ENCODE measurements around the gene RING1. TPM values are rescaled to one million over a fixed set of nuclear protein-coding genes. Genes with fewer than 3 reads are reported as not detected.
A peak's percentile ranks its signal among the peaks of the same experiment; 100 is the strongest.

Gene RING1
- total RNA-seq: 61.2 and 61.7 TPM in 2 replicates
- long read RNA-seq, partial matches to known transcripts: 1 of 2 reads
- long read RNA-seq, other reads (novel, unspliced or antisense): 1 of 2 reads

- TF ChIP-seq, protein P1, sequence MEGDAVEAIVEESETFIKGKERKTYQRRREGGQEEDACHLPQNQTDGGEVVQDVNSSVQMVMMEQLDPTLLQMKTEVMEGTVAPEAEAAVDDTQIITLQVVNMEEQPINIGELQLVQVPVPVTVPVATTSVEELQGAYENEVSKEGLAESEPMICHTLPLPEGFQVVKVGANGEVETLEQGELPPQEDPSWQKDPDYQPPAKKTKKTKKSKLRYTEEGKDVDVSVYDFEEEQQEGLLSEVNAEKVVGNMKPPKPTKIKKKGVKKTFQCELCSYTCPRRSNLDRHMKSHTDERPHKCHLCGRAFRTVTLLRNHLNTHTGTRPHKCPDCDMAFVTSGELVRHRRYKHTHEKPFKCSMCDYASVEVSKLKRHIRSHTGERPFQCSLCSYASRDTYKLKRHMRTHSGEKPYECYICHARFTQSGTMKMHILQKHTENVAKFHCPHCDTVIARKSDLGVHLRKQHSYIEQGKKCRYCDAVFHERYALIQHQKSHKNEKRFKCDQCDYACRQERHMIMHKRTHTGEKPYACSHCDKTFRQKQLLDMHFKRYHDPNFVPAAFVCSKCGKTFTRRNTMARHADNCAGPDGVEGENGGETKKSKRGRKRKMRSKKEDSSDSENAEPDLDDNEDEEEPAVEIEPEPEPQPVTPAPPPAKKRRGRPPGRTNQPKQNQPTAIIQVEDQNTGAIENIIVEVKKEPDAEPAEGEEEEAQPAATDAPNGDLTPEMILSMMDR (conservative IDR thresholded peaks at IDR 0.05): no peak
- DNase-seq (ENCODE audit: low read depth, low spot score): peak; percentile 63
- H3K27ac Mint-ChIP-seq (ENCODE audit: unreplicated experiment): peak within 1 kb of the TSS; percentile 98
- peaks cover 10% of the 10 kb centered on the region for H3K27me3 Mint-ChIP-seq (ENCODE audit: low read depth)
- peaks cover 66% of the 10 kb centered on the region for H3K4me1 Mint-ChIP-seq
- peak within 1 kb of the TSS; percentile 99 for H3K4me3 Mint-ChIP-seq
- H3K9me3 Mint-ChIP-seq: no peaks in the 10 kb centered on the region
- H3K36me3 Mint-ChIP-seq (ENCODE audit: low read depth): peaks cover 14% of the 10 kb centered on the region
Observed at GRCh38 chr6:33208091-33208967, at the start of gene RING1. RING1 (plus strand) TSS chr6:33208500; CDS start chr6:33208823, 323 bp downstream.

DNA sequence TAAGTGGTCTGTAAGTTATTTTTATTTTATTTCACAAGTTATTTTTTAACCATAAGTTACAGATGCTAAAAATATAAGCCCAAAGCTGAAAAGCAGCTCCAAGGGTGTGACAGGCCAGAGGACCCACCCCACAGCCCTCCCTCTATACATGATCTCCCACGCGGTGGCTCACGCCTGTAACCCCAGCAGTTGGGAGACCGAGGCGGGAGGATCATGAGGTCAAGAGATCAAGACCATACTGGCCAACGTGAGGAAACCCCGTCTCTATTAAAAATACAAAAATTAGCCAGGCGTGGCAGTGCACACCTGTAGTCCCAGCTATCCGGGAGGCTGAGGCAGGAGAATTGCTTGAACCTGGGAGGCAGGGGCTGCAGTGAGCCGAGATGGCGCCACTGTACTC, 48.2 kb upstream of the RING1 start:
- no peak for DNase-seq (ENCODE audit: low read depth, low spot score)
- no peaks in the 10 kb centered on the region for H3K9me3 Mint-ChIP-seq
- TF ChIP-seq, protein P1 (conservative IDR thresholded peaks at IDR 0.05): no peak
- peaks cover 4% of the 10 kb centered on the region for H3K27me3 Mint-ChIP-seq (ENCODE audit: low read depth)
- no peak overlapping the region for H3K27ac Mint-ChIP-seq (ENCODE audit: unreplicated experiment)
- no peak overlapping the region for H3K4me3 Mint-ChIP-seq
- no peaks in the 10 kb centered on the region for H3K36me3 Mint-ChIP-seq (ENCODE audit: low read depth)
- peaks cover 13% of the 10 kb centered on the region for H3K4me1 Mint-ChIP-seq

DNA sequence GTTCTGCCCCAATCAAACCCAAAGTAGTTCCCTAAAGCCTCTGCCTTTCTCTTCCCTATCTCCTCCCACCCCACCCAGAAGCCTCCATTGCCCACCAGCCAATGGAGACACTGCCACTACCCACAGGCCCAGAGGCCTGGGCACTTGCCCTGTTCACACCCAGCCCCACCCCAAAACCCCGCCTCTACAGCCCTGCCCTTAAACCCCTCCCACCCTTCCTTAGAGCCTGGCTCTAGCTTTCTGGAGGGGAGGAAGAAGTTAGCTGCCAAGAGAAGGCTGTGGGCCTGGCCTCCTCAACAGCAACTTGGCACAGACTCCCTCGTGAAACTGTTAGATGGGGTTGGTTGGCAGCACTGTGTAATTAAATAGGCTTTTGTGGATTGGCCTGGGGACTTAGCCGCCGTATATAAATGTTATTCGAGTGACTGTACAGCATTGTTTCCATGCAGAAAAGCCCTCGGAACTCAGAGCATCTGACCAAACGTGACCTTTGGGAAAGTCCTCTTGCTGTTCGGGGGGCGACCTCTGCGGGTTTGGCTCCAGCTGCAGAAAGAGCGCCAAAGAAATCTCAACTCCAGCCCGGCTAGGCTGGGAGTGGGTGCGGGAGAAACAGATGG, 47.5 kb upstream of the RING1 start:
- no peaks in the 10 kb centered on the region for H3K36me3 Mint-ChIP-seq (ENCODE audit: low read depth)
- no peaks in the 10 kb centered on the region for H3K9me3 Mint-ChIP-seq
- no peak overlapping the region for H3K27ac Mint-ChIP-seq (ENCODE audit: unreplicated experiment)
- H3K4me3 Mint-ChIP-seq: peak overlapping the region; percentile 74
- no peak for DNase-seq (ENCODE audit: low read depth, low spot score)
- H3K4me1 Mint-ChIP-seq: peaks cover 13% of the 10 kb centered on the region
- H3K27me3 Mint-ChIP-seq (ENCODE audit: low read depth): peaks cover 4% of the 10 kb centered on the region
- TF ChIP-seq, protein P1 (conservative IDR thresholded peaks at IDR 0.05): no peak

GRCh38 chr6:33161354-33162331, 46.7 kb upstream of the RING1 start:
- Mint-ChIP-seq H3K4me1 (peaks cover 13% of the 10 kb centered on the region), H3K27me3 (ENCODE audit: low read depth) (peaks cover 4% of the 10 kb centered on the region), H3K27ac (ENCODE audit: unreplicated experiment) (peak overlapping the region; percentile 57), H3K4me3 (peak overlapping the region; percentile 74), H3K36me3 (ENCODE audit: low read depth) (no peaks in the 10 kb centered on the region), H3K9me3 (no peaks in the 10 kb centered on the region)
- DNase-seq (ENCODE audit: low read depth, low spot score): peak; percentile 86
- TF ChIP-seq, protein P1 (conservative IDR thresholded peaks at IDR 0.05): peak; percentile 94

GRCh38 chr6:33163540-33163939, 44.8 kb upstream of the RING1 start:
- Mint-ChIP-seq H3K4me1 (peaks cover 13% of the 10 kb centered on the region), H3K36me3 (ENCODE audit: low read depth) (no peaks in the 10 kb centered on the region), H3K27ac (ENCODE audit: unreplicated experiment) (no peak overlapping the region), H3K27me3 (ENCODE audit: low read depth) (peaks cover 4% of the 10 kb centered on the region), H3K4me3 (no peak overlapping the region), H3K9me3 (no peaks in the 10 kb centered on the region)
- TF ChIP-seq, protein P1 (conservative IDR thresholded peaks at IDR 0.05): no peak
- no peak for DNase-seq (ENCODE audit: low read depth, low spot score)
